AG04450 (cell line): Measurements from ENCODE around the gene ZNF212. TPM values are rescaled to one million over a fixed set of nuclear protein-coding genes. Genes with fewer than 3 reads are reported as not detected.

ENCODE experiments used
- CTCF ChIA-PET: fragments of 300-600, 350-600 bp; formaldehyde crosslinking; extraction: SDS; loops from one replicate; lab custom pipeline; 2022; ENCODE audit warnings: antibody characterized with exemption, inconsistent platforms; lab: Charles Lee
- POLR2A ChIA-PET: fragments of 350-600 bp; formaldehyde crosslinking; extraction: SDS; loops from one replicate; lab custom pipeline; 2021; ENCODE audit warnings: antibody characterized with exemption, inconsistent platforms; lab: Yijun Ruan, JAX
- DNase-seq: peaks from one replicate; pipeline ENCODE4 v3.0.0-alpha.2; 2011; ENCODE audit warnings: low read depth, low spot score
- H3K27ac ChIP-seq: one replicate; pipeline ENCODE4 v1.5.1; 2012; ENCODE audit warnings: low read depth, low read length, control low read depth
- H3K27me3 ChIP-seq: one replicate; pipeline ENCODE4 v1.6.0; 2012; ENCODE audit warnings: low read length; ENCODE audit not compliant: control insufficient read depth, insufficient read depth
- H3K4me3 ChIP-seq: 2 replicates; pipeline ENCODE4 v1.5.1; 2011; ENCODE audit warnings: mild to moderate bottlenecking, low read depth, low read length, control low read depth
- H3K9me3 ChIP-seq: 2 replicates; pipeline ENCODE4 v1.5.1; 2012; ENCODE audit warnings: low read length; ENCODE audit not compliant: control insufficient read depth, insufficient read depth
- CTCF ChIP-seq: IDR thresholded peaks from 2 replicates; pipeline ENCODE4 v1.5.1; 2011; ENCODE audit warnings: low read depth, low read length, control low read depth, inconsistent platforms
- polyA plus RNA-seq: library from polyadenylated mRNA; depleted of rRNA; stranded (reverse); fragments of >200 nt; gene quantifications from 2 replicates; pipeline ENCODE4 v1.2.3, GENCODE V29; 2011

Gene ZNF212
- polyA plus RNA-seq, 1 experiment, result 4.1 TPM

- H3K9me3 ChIP-seq, result peaks cover 4% of the 10 kb centered on the region; the same call in 1 of the 2 replicates
- H3K27ac ChIP-seq, result no peak overlapping the region
- no peak for TF ChIP-seq CTCF
- no peak for DNase-seq
- H3K4me3 ChIP-seq, result no peak overlapping the region
- ChIA-PET POLR2A (no interaction called here), CTCF (interaction anchor here (0.7 kb wide), 1 partner anchor 16 kb away, joined by 3 read pairs; the partner anchor contains the start of gene ZNF783)
- no peaks in the 10 kb centered on the region for H3K27me3 ChIP-seq
Observed at GRCh38 chr7:149278396-149278795, 38.9 kb downstream of the ZNF212 start.

DNA sequence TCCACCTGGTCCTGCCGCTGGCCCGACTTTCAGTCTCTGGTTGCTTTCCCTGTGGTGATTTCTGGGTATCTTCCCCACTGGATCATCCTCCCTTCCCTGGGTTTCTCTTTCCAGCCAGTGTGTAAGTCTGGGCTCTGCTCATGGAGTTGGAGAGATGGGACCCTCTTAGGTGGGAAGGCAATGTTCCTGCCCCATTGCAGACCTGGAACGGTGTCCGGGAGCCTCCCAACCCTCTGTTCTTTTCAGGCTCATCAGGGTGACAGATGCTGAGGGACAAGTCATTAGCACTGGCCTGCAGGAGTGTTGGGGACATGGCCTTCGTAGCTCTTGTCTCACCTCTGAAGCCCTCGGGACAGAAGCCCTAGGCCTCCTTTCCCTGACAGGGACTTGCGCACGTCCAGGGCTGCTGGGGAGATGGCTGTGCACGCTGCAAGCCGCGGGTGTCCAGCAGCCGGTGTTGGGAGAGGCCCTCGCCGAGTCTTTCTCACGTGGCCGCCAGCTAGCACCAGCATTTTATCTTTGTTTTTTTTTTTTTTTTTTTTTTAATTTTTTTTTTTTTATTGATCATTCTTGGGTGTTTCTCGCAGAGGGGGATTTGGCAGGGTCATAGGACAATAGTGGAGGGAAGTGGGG lies 39.8 kb downstream of the ZNF212 start:
- POLR2A ChIA-PET, result no interaction called here
- CTCF ChIA-PET, result no interaction called here
- Histone ChIP-seq H3K27ac (no peak overlapping the region), H3K9me3 (peaks cover 3% of the 10 kb centered on the region; the same call in 1 of the 2 replicates), H3K27me3 (no peaks in the 10 kb centered on the region), H3K4me3 (no peak overlapping the region)
- DNase-seq, result no peak
- no peak for TF ChIP-seq CTCF

GRCh38 chr7:149280151-149280550 lies 40.7 kb downstream of the ZNF212 start:
- CTCF ChIA-PET, result no interaction called here
- Histone ChIP-seq H3K9me3 (no peaks in the 10 kb centered on the region; the same call in 1 of the 2 replicates), H3K4me3 (no peak overlapping the region), H3K27ac (no peak overlapping the region), H3K27me3 (no peaks in the 10 kb centered on the region)
- POLR2A ChIA-PET, result no interaction called here
- TF ChIP-seq CTCF, result no peak
- DNase-seq, result no peak

- ChIA-PET CTCF (no interaction called here), POLR2A (no interaction called here)
- TF ChIP-seq CTCF, result no peak
- Histone ChIP-seq H3K27me3 (no peaks in the 10 kb centered on the region), H3K9me3 (no peaks in the 10 kb centered on the region; the same call in 1 of the 2 replicates), H3K4me3 (no peak overlapping the region), H3K27ac (no peak overlapping the region)
- DNase-seq, result no peak
Observed at GRCh38 chr7:149280661-149281507, 41.4 kb downstream of the ZNF212 start.
